ENCODE results near the gene C1orf159. TPM values are rescaled to one million over a fixed set of nuclear protein-coding genes. Genes with fewer than 3 reads are reported as not detected.

Gene C1orf159
- total RNA-seq (10 to 100 TPM in 2 of 4 donors, 1 to 10 TPM in 2; 7.9 to 13.8 (median 10.4) TPM), polyA plus RNA-seq (10 to 100 TPM in 1 of 3 donors, 1 to 10 TPM in 2; 6.6 to 25.3 (median 6.9) TPM)

DNA sequence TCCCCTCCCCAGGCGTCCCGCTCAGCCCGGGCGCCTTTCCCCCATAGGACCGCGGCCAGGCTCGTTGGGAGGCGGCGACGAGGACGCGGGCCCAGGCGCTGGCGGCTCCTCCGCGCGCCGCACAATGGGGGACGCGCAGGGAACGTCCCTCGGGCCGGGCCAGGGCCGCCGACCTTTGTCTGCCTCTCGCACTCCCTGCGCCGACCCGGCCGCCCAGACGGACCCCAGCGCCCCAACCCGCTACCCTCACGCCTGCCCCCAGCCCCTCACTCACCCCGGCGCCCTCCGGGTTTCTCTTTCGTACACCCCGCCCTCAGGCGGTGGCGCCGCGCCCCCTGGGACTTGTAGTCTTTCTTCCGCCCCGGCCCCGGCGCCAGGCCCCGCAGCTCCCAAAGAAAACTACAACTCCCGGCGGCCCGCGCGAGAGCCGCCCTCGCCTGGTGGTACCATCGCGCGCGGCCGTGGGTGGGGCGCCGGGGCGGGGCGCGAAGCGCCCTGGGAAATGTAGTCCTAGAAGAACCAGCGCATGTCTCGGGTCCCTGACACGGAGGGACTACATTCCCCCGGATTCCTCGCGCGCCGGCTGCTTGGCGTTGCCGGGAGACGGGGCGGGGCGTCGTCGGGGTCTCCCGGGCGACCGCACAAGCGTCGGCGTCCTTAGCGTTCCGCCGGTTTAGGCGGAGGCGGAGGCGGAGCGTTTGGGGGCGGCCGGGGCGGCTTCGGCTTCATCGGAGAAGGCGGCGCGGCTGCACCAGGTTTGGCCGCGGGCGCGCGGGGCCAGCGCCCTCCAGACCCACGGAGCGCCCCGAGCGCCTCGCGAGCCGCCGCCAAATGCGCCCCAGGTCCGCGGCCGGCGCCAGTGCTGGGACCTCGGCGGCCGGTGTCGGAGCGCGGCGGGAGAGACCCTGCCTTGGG, at the start of gene C1orf159:
Gene C1orf159, minus strand, starts transcription at position 304 of the 915 bp plus-strand sequence. CDS start 24,546 bp downstream, outside the sequence.
- Histone ChIP-seq H3K4me1 (peaks cover 0 to 19% (median 15%) of the 10 kb centered on the region in 4 donors), H3K4me3 (peak within 1 kb of the TSS; percentile 69 to 99 (median 93)), H3K27ac (peak within 1 kb of the TSS; percentile 74 to 87 (median 82)), H3K9me3 (peaks cover 0 to 3% (median 1%) of the 10 kb centered on the region in 4 donors), H3K27me3 (peaks cover 0 to 18% (median 0%) of the 10 kb centered on the region in 3 donors), H3K36me3 (peaks cover 0 to 14% (median 0%) of the 10 kb centered on the region in 4 donors)
- peak in 2 of 4 donors; percentile 24 to 47 for TF ChIP-seq POLR2AphosphoS5 (IDR thresholded peaks at IDR 0.05)
- no peak for TF ChIP-seq POLR2A (IDR thresholded peaks at IDR 0.05)
- intact Hi-C loops (cut with DNase I) = loop anchor here (1.0 to 5.0 kb wide), 4 partner anchors 41 to 191 kb away; partner anchors contain the start of genes ACAP3, AGRN and PUSL1
- peak; percentile 99 for DNase-seq
- 0 to 1% methylated on average over 128 of the region's 128 CpGs for WGBS, 2 donors

DNA sequence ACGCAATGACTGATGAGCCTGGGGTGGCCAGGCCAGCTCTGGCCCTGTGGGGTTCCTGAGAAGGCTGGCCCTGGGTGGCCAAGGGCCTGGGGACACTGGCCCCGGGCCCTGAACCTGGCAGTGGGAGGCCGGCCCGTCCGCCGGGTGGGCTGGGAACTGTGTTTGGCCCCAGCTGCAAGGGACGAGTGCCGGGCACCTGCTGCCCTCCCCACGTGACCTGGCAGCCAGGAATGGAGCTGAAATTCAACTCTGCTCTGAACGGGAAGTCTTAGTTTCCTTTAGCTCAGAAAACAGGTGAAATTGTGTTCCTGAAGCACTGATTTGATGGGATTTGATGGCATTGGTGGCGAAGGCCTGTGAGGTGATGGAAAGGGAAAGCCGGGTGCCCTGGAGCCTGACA, 49.6 kb upstream of the C1orf159 start:
- TF ChIP-seq POLR2AphosphoS5 (IDR thresholded peaks at IDR 0.05) = no peak
- TF ChIP-seq POLR2A (IDR thresholded peaks at IDR 0.05) = no peak
- TF ChIP-seq, protein P1, sequence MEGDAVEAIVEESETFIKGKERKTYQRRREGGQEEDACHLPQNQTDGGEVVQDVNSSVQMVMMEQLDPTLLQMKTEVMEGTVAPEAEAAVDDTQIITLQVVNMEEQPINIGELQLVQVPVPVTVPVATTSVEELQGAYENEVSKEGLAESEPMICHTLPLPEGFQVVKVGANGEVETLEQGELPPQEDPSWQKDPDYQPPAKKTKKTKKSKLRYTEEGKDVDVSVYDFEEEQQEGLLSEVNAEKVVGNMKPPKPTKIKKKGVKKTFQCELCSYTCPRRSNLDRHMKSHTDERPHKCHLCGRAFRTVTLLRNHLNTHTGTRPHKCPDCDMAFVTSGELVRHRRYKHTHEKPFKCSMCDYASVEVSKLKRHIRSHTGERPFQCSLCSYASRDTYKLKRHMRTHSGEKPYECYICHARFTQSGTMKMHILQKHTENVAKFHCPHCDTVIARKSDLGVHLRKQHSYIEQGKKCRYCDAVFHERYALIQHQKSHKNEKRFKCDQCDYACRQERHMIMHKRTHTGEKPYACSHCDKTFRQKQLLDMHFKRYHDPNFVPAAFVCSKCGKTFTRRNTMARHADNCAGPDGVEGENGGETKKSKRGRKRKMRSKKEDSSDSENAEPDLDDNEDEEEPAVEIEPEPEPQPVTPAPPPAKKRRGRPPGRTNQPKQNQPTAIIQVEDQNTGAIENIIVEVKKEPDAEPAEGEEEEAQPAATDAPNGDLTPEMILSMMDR (IDR thresholded peaks at IDR 0.05) = no peak
- no peak for TF ChIP-seq EP300 (IDR thresholded peaks at IDR 0.05)
- Histone ChIP-seq H3K27me3 (peaks cover 7 to 76% (median 71%) of the 10 kb centered on the region in 3 donors), H3K27ac (peak overlapping the region in 1 of 4 donors; percentile 32), H3K36me3 (no peaks in the 10 kb centered on the region), H3K4me1 (no peaks in the 10 kb centered on the region), H3K9me3 (no peaks in the 10 kb centered on the region), H3K4me3 (no peak overlapping the region)
- no peak for DNase-seq
- intact Hi-C loops (cut with DNase I) = no loop called here
- 13 to 64% methylated on average over 12 of the region's 12 CpGs for WGBS, 2 donors

DNA sequence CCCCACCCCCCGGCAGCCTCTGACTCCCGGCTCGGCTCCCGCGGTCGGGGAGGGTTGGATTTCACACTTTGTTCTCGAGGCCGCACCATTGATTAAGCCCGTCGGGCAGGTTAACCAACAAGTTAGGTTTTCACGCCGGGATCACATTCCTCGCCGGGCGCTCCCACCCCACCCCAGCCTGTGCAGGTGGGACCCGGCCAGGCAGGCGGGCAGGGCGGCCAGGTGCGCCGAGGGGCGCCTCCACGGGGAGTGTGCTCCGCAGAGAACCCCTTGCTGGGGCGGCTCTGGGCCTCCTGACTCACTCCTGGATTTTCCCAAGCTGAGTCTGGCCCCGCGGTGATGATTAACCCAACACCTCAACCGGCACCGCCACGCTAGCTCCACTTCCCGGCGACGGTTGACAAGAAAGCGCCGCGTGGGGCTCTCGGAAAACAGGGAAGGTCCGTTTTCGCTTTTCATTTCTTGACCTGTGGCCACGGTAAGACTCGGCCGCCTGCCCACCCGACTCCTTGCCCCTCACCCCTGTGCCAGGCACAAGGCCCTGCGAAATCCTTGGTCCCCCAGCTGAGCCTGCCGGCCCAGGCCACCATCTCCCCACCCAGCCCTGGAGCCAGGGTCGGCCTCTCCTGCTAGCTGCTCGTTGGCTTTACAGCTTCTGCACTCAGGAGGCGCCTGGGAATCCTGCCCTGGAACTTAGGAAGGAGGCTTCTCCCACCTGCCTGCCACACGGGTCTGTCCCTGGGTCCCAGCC, 49.0 kb upstream of the C1orf159 start:
- Histone ChIP-seq H3K4me1 (no peaks in the 10 kb centered on the region), H3K4me3 (peak overlapping the region in 1 of 4 donors; percentile 18), H3K27ac (peak overlapping the region in 2 of 4 donors; percentile 17 to 32), H3K27me3 (peaks cover 7 to 70% (median 65%) of the 10 kb centered on the region in 3 donors), H3K9me3 (no peaks in the 10 kb centered on the region), H3K36me3 (no peaks in the 10 kb centered on the region)
- intact Hi-C loops (cut with DNase I) = no loop called here
- no peak for DNase-seq
- WGBS, 2 donors = 12 to 67% methylated on average over 48 of the region's 48 CpGs
- TF ChIP-seq, protein P1 (IDR thresholded peaks at IDR 0.05) = no peak

DNA sequence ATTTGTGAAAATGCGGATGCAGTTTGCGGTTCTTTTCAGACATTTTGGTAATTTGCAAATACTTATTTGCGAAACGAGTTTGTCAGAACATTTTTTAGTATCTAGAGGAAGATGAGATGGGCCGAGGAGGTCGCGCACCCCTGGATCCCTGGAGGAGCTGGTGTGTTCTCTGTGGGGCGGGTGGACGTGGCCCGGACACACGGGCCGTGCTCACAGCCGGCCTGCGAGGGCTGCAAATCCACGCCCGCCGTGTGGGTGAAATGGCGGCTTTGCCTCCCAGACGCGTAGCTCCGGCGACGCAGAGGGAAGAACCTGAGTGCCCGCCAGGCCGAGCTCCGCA, 48.4 kb upstream of the C1orf159 start:
- TF ChIP-seq POLR2A (IDR thresholded peaks at IDR 0.05) = no peak
- TF ChIP-seq, protein P1 (IDR thresholded peaks at IDR 0.05) = no peak
- no peak for TF ChIP-seq POLR2AphosphoS5 (IDR thresholded peaks at IDR 0.05)
- no peak for TF ChIP-seq EP300 (IDR thresholded peaks at IDR 0.05)
- H3K27me3 ChIP-seq = peaks cover 7 to 65% (median 61%) of the 10 kb centered on the region in 3 donors
- 15 to 60% methylated on average over 26 of the region's 26 CpGs for WGBS, 2 donors
- intact Hi-C loops (cut with DNase I) = no loop called here
- DNase-seq = no peak
- peak overlapping the region in 1 of 4 donors; percentile 17 for H3K27ac ChIP-seq
- H3K36me3 ChIP-seq = no peaks in the 10 kb centered on the region
- H3K4me1 ChIP-seq = no peaks in the 10 kb centered on the region
- no peaks in the 10 kb centered on the region for H3K9me3 ChIP-seq
- peak overlapping the region in 1 of 4 donors; percentile 18 for H3K4me3 ChIP-seq

Data from sigmoid colon (tissue), 7 donors.